Spleen (tissue), 11 donors: ENCODE results near the gene ARHGEF7. TPM values are rescaled to one million over a fixed set of nuclear protein-coding genes. Genes with fewer than 3 reads are reported as not detected.

Experiments
- DNase-seq: peaks from one replicate; pipeline ENCODE4 v3.0.0-alpha.2; 2020
- H3K27ac ChIP-seq, 8 donors: fragments of 200-600 bp; sonication (generic) in 7 of 8; 1 replicate in 4 of 8; 2 replicates in 4 of 8; pipeline versions ENCODE4 v1.5.0 to v1.8.0; 2016 to 2021; ENCODE audit warnings: inconsistent platforms in 4 of 8, mild to moderate bottlenecking in 4 of 8, moderate library complexity in 1 of 8
- H3K27me3 ChIP-seq, 7 donors: fragments of 200-600 bp; sonication (generic) in 6 of 7; replicated peaks in 1 of 7; 1 replicate in 4 of 7; 2 replicates in 3 of 7; pipeline versions ENCODE4 v1.5.0 to v1.8.0; 2016 to 2021; ENCODE audit warnings: inconsistent platforms in 3 of 7, mild to moderate bottlenecking in 1 of 7
- H3K36me3 ChIP-seq, 6 donors: fragments of 200-600 bp; sonication (generic) in 5 of 6; 1 replicate in 4 of 6; 2 replicates in 2 of 6; pipeline versions ENCODE4 v1.5.0 to v1.8.0; 2016 to 2021; ENCODE audit warnings: inconsistent platforms in 2 of 6
- H3K4me1 ChIP-seq, 6 donors: fragments of 200-600 bp; sonication (generic) in 5 of 6; 1 replicate in 3 of 6; 2 replicates in 3 of 6; pipeline versions ENCODE4 v1.5.0 to v1.8.0; 2016 to 2021; ENCODE audit warnings: inconsistent platforms in 3 of 6
- H3K4me3 ChIP-seq, 8 donors: fragments of 200-600 bp; sonication (generic) in 7 of 8; 1 replicate in 4 of 8; 2 replicates in 4 of 8; pipeline versions ENCODE4 v1.5.0 to v1.8.0; 2016 to 2021; ENCODE audit warnings: inconsistent platforms in 4 of 8, mild to moderate bottlenecking in 4 of 8, moderate library complexity in 2 of 8
- H3K9me3 ChIP-seq, 8 donors: fragments of 200-600 bp; sonication (generic) in 7 of 8; 1 replicate in 4 of 8; 2 replicates in 4 of 8; pipeline versions ENCODE4 v1.5.0 to v1.8.0; 2016 to 2021; ENCODE audit warnings: inconsistent platforms in 4 of 8
- POLR2A ChIP-seq, 3 donors: fragments of 450-650 bp; IDR thresholded peaks; one replicate each; pipeline ENCODE4 v1.5.1; 2017; ENCODE audit warnings: antibody characterized with exemption in 3 of 3, mild to moderate bottlenecking in 1 of 3
- POLR2AphosphoS5 ChIP-seq, 3 donors: sonication (generic); formaldehyde crosslinking; IDR thresholded peaks; one replicate each; pipeline ENCODE4 v1.5.1; 2017; ENCODE audit warnings: antibody characterized with exemption in 3 of 3
- WGBS, 5 donors: extraction: QIAGEN DNeasy Blood & Tissue Kit in 3 of 5; methylation state at CpG; one replicate each; pipeline versions ENCODE4 v1.1.5 to v1.1.7; 2013 to 2018; 5-methylcytosine and 5-hydroxymethylcytosine counted together
- intact Hi-C: fragments of 100-400 bp; cut with DNase I; formaldehyde crosslinking; loops from one replicate; pipeline ENCODE4 v1.15.0; 2023; ENCODE audit warnings: low total_unique reads
- polyA plus RNA-seq, 3 donors: library from polyadenylated mRNA; stranded (reverse); fragments of 200-250 nt; gene quantifications; one replicate each; pipeline ENCODE4 v1.2.1, GENCODE V29; 2013
- total RNA-seq, 7 donors: library from RNA; depleted of rRNA in 3 of 7; stranded (reverse); fragments of >200 nt in 3 of 7; fragmentation: NEBNext Ultra II Directional in 4 of 7; extraction: Animal tissue kit (Norgen Biotek cat#: 25700) in 4 of 7; gene quantifications; one replicate each; pipeline versions ENCODE4 v1.1.0 to v1.2.1, GENCODE V29; 2016 to 2021
- TF ChIP-seq, protein P1 (sequence below), 11 experiments: fragments of 200-600 bp in 7 of 11; fragments of 450-650 bp in 4 of 11; sonication (generic) in 4 of 11; IDR thresholded peaks in 8 of 11; conservative IDR thresholded peaks in 3 of 11; 1 replicate in 7 of 11; 2 replicates in 4 of 11; pipeline versions ENCODE4 v1.4.0 to v1.8.0; 2016 to 2021; ENCODE audit warnings: antibody characterized with exemption in 11 of 11, inconsistent platforms in 4 of 11, mild to moderate bottlenecking in 1 of 11
- donor health status: healthy with polysubstance abuse.
- donor health status: DM: no; HTN: no; CAD: no; lungs with moderate emphysema.
- donor health status: DM: no; HTN: no; CAD: no.
- donor health status: Bipolar disorder and iron deficiency.
- donor health status: healthy.
- donor health status: DM: no; HTN: no; CAD: no.
- donor health status: DM: yes; HTN: yes; CAD: no.

Gene ARHGEF7
- total and polyA plus RNA-seq, 10 donors: 18.0 to 192 (median 114) TPM

DNA sequence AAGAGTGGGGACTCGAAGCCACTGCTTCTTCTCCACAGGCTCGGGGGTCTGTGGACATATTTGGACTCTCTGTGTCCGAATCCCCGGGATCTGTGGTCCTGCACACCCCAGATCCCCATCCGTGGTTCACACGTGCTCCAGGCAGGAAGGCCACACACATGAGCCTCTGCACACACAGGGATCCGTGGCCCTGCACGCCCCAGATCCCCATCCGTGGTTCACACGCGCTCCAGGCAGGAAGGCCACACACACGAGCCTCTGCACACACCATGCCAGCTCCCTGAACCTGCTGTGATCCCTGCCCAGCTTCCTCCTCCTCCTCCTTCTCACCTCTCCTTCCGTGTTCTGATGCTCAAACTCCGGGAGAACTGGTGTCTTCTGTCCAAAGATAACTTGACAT, 208.4 kb downstream of the ARHGEF7 start:
- no peaks in the 10 kb centered on the region for H3K4me1 ChIP-seq
- H3K9me3 ChIP-seq: no peaks in the 10 kb centered on the region
- intact Hi-C loops: no loop called here
- WGBS, 5 donors: 71 to 91% (median 82%) methylated on average over 14 of the region's 14 CpGs
- H3K4me3 ChIP-seq: no peak overlapping the region
- H3K36me3 ChIP-seq: peaks cover 0 to 5% (median 0%) of the 10 kb centered on the region in 6 donors
- no peak overlapping the region for H3K27ac ChIP-seq
- no peaks in the 10 kb centered on the region for H3K27me3 ChIP-seq
- no peak for TF ChIP-seq POLR2A (IDR thresholded peaks at IDR 0.05)
- TF ChIP-seq POLR2AphosphoS5 (IDR thresholded peaks at IDR 0.05): no peak
- TF ChIP-seq, protein P1, sequence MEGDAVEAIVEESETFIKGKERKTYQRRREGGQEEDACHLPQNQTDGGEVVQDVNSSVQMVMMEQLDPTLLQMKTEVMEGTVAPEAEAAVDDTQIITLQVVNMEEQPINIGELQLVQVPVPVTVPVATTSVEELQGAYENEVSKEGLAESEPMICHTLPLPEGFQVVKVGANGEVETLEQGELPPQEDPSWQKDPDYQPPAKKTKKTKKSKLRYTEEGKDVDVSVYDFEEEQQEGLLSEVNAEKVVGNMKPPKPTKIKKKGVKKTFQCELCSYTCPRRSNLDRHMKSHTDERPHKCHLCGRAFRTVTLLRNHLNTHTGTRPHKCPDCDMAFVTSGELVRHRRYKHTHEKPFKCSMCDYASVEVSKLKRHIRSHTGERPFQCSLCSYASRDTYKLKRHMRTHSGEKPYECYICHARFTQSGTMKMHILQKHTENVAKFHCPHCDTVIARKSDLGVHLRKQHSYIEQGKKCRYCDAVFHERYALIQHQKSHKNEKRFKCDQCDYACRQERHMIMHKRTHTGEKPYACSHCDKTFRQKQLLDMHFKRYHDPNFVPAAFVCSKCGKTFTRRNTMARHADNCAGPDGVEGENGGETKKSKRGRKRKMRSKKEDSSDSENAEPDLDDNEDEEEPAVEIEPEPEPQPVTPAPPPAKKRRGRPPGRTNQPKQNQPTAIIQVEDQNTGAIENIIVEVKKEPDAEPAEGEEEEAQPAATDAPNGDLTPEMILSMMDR (IDR thresholded peaks at IDR 0.05 in 8 of 11, conservative IDR thresholded peaks at IDR 0.05 in 3 of 11): no peak
- DNase-seq: peak; percentile 47

DNA sequence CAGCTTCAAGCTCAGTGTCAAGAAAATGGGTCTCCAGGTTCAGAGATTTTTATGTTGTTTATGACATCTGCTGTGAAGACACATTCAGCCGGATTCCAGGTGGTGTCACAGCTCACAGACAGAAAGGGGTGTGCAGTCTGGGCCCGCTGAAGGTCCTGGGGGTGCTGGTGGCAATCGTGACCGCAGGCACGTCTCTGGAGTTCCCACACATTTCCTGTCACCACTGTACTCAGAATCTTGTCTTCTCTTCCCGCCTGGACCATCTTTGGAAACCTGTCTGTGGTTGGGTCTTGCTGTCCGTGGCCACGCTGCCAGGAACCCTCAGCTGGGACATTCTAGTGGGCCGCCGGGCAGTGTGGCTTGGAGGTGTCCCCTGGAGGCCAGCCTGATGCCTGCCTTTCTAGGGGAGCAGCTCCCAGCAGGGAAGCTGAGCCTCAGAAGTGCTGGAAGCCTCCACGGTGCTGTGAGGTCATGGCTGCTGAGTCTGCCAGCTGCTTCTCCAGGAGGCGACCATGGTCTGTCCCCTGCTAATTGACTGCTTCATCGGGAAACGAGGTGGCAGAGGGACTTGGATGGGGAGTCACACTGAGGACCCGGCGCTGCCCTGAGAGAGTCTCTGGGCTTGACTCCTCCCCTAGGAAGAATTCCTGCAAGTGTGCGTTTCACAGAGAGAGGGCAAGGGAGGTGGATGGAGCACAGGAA, 209.0 kb downstream of the ARHGEF7 start:
- H3K27ac ChIP-seq: no peak overlapping the region
- intact Hi-C loops: no loop called here
- H3K27me3 ChIP-seq: no peaks in the 10 kb centered on the region
- no peaks in the 10 kb centered on the region for H3K4me1 ChIP-seq
- WGBS, 5 donors: 70 to 80% (median 75%) methylated on average over 15 to 17 of the region's 17 CpGs
- peaks cover 0 to 11% (median 0%) of the 10 kb centered on the region in 6 donors for H3K36me3 ChIP-seq
- no peaks in the 10 kb centered on the region for H3K9me3 ChIP-seq
- peak; percentile 58 for DNase-seq
- H3K4me3 ChIP-seq: no peak overlapping the region
- TF ChIP-seq POLR2AphosphoS5 (IDR thresholded peaks at IDR 0.05): no peak

DNA sequence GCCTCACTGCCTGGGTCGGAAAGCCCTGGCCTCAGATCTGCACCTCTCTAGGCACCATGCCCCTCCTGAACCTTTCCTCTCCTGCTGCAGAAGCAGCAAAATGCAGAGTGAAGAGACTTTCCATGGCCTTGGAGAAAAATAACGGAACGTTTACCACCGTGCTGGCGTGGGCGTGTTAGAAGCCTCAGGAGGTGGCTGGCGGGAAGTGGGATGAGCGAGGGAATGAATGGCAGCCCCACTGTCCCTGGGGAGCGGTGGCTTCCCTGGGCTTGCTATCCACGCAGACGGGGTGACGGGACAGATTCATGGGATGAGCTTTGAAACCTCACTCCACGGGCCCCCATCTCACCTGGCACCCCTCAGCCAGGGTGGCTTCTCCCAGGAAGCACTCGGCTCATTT, 209.6 kb downstream of the ARHGEF7 start:
- no peaks in the 10 kb centered on the region for H3K9me3 ChIP-seq
- no peak for TF ChIP-seq POLR2AphosphoS5 (IDR thresholded peaks at IDR 0.05)
- TF ChIP-seq, protein P1 (IDR thresholded peaks at IDR 0.05 in 8 of 11, conservative IDR thresholded peaks at IDR 0.05 in 3 of 11): no peak
- no peak for TF ChIP-seq POLR2A (IDR thresholded peaks at IDR 0.05)
- no peaks in the 10 kb centered on the region for H3K4me1 ChIP-seq
- intact Hi-C loops: no loop called here
- peaks cover 0 to 11% (median 0%) of the 10 kb centered on the region in 6 donors for H3K36me3 ChIP-seq
- no peaks in the 10 kb centered on the region for H3K27me3 ChIP-seq
- DNase-seq: no peak
- H3K4me3 ChIP-seq: no peak overlapping the region
- no peak overlapping the region for H3K27ac ChIP-seq
- 72 to 89% (median 88%) methylated on average over 9 to 14 of the region's 14 CpGs for WGBS, 5 donors

DNA sequence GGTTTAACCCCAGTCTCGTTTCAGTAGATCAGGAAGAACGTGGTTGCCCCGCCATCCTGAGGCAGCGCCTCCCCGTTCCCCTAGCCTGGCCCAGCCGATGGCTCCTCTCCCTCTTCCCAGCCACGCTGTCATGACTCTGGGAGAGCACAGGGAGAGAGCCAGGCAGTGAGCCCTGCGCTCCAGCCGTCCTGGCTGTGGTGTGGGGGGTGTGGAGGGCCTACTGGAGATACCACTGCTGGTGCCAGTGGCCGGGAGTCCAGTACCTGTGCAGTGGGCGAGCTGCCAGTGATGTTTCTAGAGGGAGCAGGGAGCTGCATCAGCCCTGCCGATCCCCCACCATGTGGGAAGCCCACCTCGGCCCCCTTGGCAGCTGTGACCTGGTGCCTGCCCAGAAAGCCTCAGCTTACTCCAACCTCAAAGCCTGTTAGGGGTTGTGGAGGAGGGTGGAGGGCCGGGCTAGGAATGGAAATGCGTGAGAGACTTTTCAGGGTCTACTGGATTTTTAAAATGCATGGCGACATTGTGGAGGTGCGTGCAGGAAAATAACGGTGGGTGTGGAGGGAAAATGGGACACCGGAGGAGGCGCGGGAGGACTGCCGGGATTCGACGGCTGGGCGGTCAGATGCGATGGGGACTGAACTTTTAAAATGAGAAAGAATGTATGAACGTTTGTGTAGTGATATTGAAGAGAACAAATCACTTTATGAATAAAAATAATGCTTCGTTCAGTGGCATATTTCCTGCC, 210.2 kb downstream of the ARHGEF7 start:
- Histone ChIP-seq H3K4me1 (no peaks in the 10 kb centered on the region), H3K4me3 (no peak overlapping the region), H3K27ac (no peak overlapping the region), H3K9me3 (no peaks in the 10 kb centered on the region), H3K27me3 (no peaks in the 10 kb centered on the region), H3K36me3 (peaks cover 0 to 11% (median 0%) of the 10 kb centered on the region in 6 donors)
- TF ChIP-seq, protein P1 (IDR thresholded peaks at IDR 0.05 in 8 of 11, conservative IDR thresholded peaks at IDR 0.05 in 3 of 11): no peak
- TF ChIP-seq POLR2AphosphoS5 (IDR thresholded peaks at IDR 0.05) (no peak), POLR2A (IDR thresholded peaks at IDR 0.05) (no peak)
- DNase-seq: peak; percentile 53
- intact Hi-C loops: no loop called here
- WGBS, 5 donors: 82 to 86% (median 85%) methylated on average over 23 to 28 of the region's 28 CpGs
